MV-4-11 (cell line): ENCODE measurements around the gene MYO7B.

Source experiments
- DNase-seq: peaks from one replicate; lab custom pipeline; 2025; lab: John Stamatoyannopoulos, UW

MYO7B gene

DNA sequence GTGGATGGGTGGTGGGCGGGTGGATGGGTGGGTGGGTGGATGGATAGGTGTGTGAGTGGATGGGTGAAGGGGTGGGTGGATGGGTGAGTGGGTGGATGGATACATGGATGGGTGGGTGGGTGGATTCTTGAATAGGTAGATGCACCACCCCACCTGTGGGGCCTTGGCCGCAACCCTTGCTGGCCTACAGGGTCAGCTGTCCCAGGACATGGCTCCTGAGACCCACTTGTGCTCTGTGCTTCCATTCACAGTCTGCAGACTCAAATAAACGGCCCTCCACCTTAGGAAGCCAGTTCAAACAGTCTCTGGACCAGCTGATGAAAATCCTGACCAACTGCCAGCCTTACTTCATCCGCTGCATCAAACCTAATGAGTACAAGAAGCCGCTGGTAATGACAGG is 54.4 kb downstream of the MYO7B start:
- no peak for DNase-seq

DNA sequence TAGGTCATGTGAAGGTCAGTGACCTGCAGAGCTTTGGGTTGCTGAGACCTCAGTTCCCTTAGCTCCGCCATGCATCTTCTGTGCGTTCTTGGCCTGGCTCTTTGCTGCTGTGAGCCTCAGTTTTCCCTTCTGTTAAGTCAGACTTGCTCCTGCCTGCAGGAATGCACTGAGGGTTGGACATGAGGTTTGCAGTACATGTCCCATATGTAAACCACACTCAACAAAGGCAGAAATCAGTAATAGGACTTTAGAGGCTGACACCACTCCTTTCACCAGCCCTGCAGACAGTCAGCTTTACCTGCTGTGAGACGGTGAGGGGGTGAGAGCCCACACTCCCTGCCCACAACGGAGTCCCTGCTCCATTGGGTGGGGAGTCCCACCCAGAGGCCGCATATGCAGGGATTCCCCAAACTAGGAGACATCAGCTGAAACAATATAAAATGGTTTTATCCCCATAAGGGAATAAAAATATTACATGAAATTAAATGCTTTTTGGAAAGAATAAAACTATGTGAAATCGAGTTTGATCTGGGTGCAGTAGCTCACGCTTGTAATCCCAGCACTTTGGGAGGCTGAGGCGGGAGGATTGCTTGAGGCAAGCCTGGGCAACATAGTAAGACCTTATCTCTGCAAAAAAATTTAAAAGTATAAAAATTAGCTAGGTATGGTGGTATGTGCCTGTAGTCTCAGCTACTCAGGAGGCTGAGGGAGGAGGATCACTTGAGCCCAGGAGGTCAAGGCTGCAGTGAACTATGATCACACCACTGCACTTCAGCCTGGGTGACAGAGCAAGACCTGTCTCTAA is 55.1 kb downstream of the MYO7B start:
- no peak for DNase-seq

DNA sequence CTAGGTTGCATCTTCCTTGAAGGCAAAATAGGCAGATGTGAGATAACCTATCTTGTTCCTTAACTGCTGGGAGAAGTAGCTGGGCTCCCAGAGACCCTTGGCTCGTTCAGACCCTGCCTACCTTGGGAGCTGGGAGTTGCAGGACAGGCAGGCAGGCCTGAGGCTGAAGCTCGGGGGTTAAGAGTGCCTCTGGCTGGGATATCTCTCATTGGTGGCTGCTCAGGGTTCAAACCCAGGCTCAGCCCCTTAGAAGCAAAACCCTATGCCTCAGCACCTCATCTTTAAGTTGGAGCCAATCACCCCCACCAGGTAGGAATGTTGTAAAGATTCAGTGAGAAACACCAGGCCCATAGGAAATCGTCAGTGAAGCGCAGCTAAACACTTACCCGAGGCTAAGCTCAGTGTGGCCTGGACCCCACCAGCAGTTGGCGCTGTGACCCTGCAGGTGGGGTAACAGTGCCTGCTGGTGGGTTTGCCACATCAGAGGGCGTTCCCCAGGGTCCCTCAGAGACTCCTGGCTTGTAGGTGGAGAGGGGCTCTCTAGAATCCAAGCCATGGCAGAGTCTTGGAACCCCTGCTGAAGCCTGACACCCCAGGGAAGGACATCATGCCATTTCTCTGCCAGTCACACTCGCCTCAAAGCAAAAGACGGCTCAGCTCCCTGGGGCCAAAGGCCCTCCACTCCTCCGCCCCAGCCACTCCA is 55.9 kb downstream of the MYO7B start:
- peak; percentile 22 for DNase-seq

DNA sequence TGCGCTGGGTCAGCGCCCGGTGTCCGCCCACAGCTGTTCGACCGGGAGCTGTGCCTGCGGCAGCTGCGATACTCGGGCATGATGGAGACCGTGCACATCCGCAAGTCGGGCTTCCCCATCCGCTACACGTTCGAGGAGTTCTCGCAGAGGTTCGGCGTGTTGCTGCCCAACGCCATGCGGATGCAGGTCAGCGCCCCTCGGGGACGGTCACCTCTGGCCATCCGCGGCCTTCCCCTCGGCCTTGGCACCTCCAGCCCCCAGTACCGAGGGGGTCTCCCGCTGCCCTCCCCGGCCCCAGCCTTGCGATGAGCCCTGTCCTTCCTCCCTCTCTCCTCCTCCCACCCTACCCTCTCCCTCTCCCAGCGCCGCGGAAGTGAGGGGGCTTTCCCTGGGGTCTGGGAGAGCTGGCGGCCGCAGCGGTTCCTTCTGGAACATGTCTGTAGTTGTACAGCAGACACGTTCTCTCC is 57.3 kb downstream of the MYO7B start:
- no peak for DNase-seq

DNA sequence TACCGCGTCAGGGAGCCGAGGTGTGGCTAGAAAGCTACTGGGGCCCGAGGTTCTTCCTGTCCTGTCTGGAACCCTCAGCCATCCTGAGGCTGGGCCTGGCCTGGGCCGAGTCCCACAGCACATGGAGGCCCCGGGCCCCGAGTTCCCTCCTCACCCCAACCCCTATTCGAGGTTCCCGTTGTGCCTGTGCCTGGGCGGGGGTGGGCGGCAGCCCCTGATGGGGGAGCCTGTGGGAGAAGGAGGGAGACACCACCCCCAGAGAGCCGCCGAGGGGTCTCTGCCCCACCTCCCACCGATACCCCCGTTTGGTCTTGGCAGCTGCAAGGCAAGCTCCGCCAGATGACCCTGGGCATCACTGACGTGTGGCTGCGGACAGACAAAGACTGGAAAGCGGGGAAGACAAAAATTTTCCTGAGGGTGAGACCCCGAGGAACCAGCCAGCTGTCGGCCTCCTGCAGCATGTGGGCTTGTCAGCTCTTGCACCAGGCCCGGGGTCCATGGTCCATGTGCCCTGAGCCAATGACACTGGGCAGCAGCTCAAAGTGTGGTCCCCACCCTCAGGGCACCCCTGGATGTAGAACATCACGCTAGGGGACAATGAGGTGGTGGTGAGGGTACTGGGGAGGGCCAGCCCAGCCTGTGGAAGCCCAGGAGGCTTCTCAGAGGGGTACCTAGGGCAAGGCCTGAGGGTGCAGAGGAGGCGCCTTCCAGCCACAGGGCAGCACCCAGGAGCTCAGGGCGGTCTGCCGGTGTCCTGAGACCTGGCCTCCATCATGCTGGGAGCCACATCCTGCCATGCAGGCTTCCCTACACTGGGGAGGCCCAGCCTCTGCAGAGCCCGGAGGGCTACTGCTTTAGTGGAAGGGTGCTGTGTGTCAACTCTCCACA is 58.0 kb downstream of the MYO7B start:
- no peak for DNase-seq

DNA sequence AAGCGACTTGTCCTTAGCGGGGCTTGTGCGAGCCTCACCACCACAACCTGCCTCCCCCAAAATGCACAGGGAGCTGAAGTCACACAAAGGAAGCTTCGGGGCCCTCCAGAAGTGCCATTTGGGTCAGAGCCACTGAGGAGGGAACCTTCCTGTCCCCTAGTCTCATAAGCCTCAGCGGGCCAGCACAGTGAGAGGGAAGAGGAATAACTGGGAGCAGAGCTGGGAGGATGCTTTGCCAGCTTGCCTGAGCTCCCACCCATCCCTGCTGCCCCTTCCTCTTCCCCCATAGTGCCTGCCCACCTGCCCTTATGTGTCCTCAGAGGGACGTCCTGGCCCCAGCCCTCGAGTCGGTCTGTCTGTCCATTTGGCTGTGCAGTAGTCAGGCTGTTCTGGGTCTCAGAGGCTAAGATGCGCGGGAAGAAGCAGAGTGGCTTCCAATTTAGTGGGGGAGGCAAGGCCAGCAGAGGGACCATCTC is 58.7 kb downstream of the MYO7B start:
- DNase-seq, result no peak

DNA sequence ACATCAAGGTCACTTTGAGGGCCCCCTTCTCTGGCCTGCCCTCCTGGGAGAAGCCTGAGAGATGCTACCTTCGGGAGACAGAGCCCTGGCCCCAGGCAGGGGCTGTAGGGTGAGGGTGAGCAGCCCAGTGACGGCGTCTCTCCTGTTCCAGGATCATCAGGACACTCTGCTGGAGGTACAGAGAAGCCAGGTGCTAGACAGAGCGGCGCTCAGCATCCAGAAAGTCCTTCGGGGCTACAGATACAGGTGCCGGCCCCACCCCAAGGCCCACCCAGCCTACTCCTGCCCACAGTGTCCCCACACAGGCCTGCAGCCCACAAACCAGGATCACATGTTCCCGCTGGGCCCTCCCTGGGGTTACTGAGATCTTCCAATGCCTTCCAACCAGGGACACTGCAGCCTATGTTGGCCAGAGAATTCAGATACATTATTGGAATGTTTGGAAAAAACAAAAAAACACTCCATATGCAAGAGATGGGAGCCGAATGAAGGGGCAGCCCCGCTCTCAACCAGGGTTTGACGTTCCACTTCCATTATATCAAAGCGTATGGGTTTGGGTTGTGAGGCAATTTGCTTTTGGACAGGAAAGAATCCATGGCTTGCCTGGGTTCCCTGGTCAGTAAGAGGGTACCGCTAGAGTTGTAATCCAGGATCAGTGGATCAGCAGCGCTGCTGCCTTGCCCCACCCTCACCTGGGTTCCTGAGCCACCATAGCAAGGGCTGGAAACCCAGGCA is 61.0 kb downstream of the MYO7B start:
- DNase-seq, result no peak

DNA sequence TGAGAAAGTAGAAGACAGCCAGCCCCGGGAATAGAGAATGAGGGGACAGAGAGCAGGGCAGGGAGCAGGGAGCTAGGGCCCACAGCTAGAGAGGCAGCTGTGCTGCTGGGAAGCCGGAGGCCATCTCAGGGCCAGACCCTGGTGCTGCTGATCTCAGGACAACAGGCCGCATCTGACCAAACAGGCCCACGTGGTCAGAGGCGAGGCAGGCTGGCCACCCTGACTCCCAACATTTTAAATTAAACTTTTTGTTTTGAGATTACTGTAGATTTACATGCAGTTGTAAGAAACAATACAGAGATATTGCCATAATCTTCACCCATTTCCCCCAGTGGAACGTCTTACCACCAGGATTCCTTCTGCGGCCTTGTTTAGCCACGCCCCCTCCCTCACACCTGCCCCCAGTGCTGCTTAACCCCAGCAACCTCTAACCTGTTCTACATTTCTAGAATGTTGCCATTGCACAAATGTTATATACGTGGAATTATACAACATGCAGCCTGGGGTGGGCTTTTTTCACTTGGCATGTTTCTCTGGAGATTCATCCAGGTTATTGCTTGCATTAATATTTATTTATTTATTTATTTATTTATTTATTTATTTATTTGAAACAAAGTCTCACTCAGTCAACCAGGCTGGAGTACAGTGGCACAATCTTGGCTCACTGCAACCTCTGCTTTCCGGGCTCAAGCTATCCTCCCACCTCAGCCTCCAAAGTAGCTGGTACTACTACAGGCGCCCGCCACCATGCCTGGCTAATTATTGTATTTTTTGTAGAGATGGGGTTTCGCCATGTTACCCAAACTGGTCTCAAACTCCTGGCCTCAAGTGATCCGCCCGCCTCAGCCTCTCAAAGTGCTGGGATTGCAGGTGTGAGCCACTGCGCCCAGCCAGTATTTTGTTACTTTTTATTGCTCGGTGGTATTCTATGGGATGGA is 61.8 kb downstream of the MYO7B start:
- DNase-seq, result no peak

DNA sequence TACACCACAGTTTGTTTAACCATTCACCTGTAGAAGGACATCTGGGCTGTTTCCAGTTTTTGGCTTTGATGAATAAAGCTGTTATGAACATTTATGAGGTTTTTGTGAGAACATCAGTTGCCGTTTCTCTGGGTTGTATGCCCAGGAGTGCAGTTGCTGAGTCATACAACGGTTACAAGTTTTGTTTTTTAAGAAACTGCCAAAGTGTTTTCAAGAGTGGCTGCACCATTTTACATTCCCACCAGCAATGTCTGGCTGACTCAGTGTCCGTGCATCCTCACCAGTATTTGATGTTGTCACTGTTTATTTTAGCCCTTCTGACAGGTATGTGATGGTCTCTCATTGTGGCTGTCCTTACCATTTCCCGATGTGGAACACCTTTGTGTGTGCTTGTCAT is 62.5 kb downstream of the MYO7B start:
- DNase-seq, result no peak

DNA sequence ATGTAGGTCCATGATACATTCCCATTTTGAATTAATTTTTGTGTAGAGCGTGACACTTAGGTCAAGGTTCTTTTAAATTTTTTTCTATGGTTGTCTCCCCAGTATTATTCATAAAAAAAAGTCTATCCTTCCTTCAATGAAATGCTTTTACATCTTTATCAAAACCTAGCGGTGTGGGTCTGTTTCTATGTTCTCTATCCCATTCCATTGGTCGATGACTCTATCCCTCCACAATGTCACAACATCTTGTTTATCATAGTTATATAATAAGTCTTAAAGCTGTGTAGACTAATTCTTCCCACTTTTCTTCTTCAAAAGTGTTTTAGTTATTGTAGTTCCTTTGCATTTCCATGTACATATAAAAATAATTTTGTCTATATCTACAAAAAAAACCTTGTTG is 63.2 kb downstream of the MYO7B start:
- DNase-seq, result no peak

DNA sequence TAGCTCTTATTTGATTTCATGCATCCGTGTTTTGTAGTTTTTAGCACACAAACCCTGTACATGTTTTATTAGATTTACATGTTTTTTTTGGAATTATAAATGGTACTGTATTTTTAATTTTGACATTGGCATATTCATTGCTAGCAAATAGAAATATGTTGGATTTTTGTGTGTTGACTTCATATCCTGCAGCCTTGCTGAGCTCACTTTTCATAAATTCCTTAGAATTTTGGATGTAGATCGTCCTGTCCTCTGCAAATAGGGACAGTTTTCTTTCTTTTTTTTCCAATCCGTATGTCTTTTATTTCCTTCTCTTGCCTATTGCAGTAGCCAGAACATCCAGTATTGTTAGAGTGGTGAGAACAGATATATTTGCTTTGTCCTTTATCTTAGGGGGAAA is 63.7 kb downstream of the MYO7B start:
- no peak for DNase-seq

DNA sequence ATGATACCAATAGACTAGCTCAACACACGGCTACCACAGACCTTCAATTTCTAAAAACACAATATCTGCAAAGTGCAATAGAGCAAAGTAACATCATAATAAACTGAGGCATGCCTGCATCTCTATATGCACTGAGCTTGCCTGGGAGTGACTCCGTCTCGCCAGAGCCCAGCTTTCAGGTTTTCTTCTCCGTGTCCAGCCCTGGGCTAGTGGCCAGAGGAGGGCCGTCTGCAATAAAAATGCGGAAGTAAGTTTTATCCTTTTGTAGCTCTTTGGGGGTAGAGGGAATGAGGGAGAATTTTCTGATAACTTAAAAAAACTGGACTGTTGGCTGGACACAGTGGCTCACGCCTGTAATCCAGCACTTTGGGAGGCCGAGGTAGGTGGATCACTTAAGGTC is 69.5 kb downstream of the MYO7B start:
- no peak for DNase-seq

DNA sequence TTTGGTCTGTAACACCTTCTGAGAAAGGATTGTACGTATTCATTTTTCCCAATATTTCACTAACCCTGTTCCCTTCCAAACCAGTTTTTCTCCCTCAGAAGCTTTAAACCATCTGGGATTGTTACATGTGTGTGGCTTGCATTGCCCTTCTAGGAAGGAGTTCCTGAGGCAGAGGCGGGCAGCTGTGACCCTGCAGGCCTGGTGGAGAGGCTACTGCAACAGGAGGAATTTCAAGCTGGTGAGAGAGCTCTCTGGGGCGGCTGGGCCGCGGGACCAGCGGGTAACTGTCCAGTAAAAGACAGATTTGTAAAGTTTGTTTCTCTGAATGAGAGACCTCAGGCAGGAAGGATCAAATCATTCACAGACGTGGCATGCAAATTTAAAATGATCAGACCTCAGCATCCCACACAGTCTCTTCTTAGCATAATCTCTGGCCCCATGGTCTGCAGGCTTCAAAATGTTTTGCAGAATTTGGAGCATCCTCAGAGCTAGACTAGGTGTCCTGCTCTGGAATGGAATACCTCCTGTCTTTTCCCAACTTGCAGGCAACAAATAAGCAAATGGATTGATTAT is 70.3 kb downstream of the MYO7B start:
- DNase-seq, result no peak

DNA sequence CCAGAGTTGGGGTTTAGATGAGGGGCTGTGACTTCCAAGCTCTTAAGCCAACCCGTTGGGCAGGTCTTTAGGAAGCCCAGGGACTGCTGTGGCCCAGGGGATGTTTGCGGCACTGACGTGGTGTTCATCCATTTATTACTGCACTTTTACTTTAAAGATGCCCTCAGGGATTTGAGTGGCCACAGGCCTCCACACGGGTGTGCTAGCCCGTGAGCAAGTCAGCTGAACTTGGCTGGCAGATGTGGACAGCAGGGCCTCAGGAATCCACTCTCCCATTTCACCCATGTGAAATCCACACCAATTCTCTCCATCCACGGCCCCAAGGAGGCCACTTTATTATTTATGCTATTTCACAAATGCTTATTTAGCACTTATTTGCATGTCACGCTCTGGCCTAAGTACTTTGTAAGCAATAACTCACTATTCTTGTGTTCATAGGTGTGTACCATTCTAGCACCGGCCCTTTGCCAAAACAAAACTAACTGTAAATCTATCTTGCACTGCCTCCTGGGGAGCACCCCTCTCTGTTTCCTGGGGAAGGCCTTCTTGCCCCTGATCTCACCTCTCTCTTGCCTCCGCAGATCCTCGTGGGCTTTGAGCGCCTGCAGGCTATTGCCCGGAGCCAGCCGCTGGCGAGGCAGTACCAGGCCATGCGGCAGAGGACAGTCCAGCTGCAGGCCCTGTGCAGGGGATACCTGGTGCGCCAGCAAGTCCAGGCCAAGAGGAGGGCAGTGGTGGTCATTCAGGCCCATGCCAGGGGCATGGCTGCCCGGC is 71.3 kb downstream of the MYO7B start:
- DNase-seq, result no peak

DNA sequence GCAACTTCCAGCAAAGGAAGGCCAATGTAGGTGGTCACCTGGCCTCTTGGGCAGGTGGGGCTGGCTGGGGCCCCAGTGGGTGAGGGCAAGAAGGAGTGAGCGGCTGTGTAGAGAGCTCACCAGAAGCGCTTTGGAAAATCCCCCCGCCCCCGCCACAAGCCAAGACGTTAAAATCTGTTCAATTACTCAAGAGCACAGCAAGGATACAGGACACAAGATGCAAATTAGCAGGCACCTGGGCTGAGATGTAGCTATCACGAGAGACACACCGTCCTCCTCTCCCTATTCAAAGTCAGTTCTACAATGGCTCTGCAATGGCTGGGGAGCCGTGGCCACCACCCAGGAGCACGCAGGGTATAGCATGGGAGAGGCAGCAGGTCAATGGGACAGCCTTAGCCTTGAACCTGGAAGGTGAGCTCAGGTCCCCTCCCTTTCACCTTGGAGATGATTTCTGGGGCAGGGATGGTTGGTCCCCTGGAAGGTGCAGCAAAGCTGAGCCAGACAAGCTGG is 72.0 kb downstream of the MYO7B start:
- DNase-seq, result no peak

DNA sequence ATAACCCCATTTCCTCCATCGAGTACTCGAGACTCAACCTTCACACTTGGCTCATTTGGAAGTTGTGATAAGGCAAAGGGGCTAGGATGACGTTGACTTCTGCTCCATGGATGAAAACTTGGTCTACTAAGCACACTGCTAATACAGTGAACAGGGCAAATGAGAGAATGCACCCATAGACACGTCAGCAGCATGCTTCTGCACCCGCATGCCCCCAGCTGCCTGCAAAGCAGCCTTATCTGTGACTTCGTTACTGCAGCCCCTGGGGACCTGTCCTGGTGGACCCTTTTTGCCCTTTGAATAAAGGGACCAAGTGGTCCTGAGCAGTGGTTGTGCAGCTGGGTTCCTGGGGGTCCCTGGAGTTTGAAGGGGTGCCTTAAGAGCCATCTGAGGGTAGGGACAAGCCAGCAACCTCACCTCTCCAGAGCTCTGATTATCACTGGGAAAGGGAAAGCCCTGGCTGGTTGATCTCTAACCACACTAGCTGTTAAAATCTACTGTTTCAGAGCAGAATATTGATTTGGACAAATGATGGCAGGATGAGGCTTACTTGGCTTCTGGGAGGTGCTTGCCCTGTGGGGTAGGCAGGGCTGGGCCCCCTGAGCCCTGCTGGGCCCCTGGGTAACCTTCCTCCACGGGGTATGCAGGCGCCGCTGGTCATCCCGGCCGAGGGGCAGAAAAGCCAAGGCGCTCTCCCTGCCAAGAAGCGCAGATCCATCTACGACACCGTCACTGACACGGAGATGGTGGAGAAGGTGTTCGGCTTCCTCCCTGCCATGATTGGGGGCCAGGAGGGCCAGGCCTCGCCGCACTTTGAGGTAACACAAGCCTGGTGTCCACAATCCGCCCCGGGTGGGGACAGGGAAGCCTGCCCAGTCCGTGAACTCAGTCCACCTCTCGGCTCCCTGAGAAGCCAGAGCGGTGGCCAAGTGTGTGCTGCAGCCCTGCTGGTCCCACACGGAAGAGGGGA is 72.9 kb downstream of the MYO7B start:
- no peak for DNase-seq

DNA sequence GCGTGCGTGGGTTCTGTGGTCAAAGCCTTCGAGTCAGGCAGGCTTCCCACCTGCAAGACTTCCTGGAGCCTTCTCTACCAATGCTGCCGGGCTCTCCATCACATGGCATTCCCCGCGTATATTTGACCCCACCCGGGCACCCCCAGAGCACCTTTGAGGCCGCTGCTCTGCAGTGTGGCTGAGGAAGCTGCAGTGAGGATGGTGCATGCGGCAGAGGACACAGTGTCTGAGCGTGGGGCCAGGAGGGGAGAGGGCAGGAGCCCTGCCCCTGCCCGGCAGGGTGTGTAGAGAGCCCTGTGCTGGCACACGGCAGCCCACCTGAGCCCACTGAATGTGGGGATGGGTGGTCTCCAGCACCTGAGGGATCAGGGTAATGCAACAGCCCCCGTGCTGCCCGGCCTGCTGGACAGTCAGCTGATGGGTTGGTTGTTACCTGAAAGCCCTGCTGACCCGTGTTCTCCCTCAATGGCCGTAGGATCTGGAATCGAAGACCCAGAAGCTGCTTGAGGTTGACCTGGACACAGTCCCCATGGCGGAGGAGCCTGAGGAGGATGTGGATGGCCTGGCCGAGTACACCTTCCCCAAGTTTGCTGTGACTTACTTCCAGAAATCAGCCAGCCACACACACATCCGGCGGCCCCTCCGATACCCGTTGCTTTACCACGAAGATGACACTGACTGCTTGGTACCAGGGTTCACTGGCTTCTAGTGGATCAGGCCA is 73.7 kb downstream of the MYO7B start:
- no peak for DNase-seq
